ENCODE measurements around the gene AP1M2. TPM values are rescaled to one million over a fixed set of nuclear protein-coding genes. Genes with fewer than 3 reads are reported as not detected.
"Not testable (repeated sequence)": the region's sequence is repeated elsewhere in the genome, so short reads cannot be mapped to it uniquely, and the experiment has no call there.

Gene AP1M2
- total RNA-seq, 1 donor from 2014 or later, result 13.8 TPM

DNA sequence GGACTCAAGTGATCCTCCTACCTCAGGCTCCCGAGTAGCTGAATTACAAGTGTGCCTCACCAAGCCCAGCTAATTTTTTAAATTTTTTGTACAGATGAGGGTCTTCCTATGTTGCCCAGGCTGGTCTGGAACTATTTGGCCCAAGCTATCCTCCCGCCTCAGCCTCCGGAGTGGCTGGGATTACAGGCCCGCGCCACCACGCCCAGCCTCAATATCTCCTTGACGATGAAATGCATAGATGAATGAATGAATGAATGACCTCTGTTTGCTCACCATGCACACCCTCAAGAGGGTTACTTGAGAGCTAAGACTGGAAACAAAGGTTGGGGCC is 14.9 kb upstream of the AP1M2 start:
- no peak for DNase-seq

GRCh38 chr19:10600149-10600548 is 13.0 kb upstream of the AP1M2 start:
- no peak for DNase-seq

GRCh38 chr19:10593820-10594637 is 6.9 kb upstream of the AP1M2 start:
- peak; percentile 45 for DNase-seq

GRCh38 chr19:10593148-10593547 is 6.0 kb upstream of the AP1M2 start:
- DNase-seq, result no peak

- DNase-seq, result no peak
These were observed 683 bp upstream of the AP1M2 start for GRCh38 chr19:10587839-10588150.

- no peak for DNase-seq
These were observed 716 bp downstream of the AP1M2 start for GRCh38 chr19:10586396-10586795.

GRCh38 chr19:10583036-10583776 is 3.9 kb downstream of the AP1M2 start:
- no peak for DNase-seq

DNA sequence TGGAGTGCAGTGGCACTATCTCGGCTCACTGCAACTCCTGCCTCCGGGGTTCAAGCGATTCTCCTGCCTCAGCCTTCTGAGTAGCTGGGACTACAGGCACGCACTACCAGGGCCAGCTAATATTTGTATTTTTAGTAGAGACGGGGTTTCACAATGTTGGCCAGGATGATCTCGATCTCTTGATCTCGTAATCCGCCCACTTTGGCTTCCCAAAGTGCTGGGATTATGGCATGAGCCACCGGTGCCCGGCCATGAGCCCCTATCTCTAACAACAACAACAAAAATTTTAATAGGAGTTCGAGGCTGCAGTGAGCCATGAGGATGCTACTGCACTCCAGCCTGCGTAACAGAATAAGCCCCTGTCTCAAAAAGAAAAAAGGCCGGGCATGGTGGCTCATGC is 5.0 kb downstream of the AP1M2 start:
- no peak for DNase-seq

- DNase-seq, result peak; percentile 96
These were observed 6.0 kb downstream of the AP1M2 start for GRCh38 chr19:10580979-10581631.

GRCh38 chr19:10577951-10578350 is 9.2 kb downstream of the AP1M2 start:
- no peak for DNase-seq

DNA sequence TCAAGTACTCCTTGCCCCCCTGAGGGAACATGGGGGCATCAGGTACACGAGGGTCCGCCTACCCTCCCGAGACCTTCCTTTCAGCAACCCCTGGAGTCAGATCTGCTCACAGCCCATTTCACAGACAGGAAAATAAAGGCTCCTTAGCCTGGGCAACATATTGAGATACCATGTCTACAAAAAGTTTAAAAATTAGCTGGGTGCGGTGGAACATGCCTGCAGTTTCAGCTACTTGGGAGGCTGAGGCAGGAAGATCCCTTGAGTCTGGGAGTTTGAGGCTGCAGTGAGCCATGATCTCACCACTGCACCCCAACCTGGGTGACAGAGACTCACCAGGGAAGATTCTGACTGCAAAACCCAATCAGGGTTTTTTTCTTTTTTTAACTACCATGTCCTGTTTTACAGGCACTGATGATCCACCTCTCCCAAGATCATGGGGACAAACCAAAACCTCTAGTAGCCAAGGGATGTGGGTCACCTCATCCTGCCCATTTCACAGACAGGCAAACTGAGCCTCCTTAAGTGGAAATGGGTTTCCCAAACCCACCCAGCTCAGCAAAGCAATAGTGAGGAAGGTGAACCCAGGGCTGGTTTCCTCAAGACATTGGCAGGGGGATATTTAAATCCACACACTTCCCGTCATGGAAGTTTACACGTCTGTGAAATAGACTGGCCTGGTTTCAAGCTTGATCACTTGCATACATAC is 11.9 kb downstream of the AP1M2 start:
- DNase-seq, result no peak

DNA sequence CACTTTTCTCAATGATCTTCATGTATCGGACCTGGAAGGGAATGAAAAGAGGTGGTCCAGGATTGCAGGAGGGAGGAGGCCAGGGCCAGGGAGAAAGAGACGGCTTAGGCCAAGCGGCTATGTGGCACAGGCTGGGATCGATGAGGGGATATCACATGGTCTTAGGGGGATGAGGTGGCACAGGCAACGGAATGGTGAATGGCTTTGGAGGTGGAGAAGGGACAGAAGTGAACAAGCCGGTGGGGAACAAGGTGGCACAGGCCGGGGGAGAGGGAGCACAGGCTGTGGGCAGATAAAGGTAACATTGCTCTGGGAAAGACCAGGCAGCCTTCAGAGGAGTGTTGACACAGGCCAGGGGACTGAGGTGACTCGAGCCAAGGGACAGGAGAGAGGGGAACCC is 12.7 kb downstream of the AP1M2 start:
- DNase-seq, result no peak

GRCh38 chr19:10573793-10574192 is 13.3 kb downstream of the AP1M2 start:
- not testable (repeated sequence) for DNase-seq

DNA sequence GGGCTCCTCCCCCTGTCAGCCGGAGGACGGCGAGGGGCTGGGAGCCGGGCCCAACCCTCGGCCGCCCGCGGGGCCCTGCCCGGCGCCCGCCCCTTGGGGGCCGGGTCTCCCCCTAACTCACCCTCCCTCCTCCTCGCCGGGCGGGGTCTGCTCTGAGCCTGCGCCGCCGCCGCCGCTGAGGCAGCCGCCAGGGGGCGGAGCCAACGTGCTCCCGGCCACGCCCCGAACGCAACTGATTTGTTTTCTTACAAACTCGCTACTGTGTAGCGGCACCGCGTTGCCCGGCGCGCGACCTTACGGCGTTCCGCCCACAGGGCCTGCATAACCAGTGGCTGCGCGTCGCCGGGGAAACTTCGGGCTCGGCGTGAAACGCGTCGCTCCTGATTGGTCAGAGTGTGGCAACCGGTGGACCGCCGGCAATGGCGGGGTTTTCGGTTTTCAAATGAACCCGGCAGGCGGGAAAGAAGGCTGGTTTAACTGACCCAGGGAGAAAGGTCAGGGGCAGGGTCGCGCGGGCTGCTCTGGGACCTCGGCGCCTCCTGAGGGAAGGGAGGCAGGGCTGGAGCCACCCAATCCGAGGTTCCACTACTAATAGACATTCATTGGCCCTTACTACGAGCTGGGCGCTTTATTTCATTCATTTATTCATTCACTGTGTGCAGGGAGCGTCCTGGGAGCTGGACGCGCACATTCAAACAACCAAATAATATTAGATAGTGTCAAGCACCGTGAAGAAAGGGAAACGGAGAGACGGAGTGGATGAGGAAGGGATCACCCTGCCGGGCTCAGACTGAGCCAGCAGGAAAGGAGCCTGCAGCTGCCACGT is 18.1 kb downstream of the AP1M2 start, which contains the start of gene CDKN2D:
Gene CDKN2D (minus strand): TSS at position 154 of the 826 bp plus-strand sequence. CDS start 326 bp downstream, outside the sequence.
- DNase-seq, result peak; percentile 100

- no peak for DNase-seq
These were observed 18.9 kb downstream of the AP1M2 start for GRCh38 chr19:10568062-10568825.

GRCh38 chr19:10567656-10568055 is 19.5 kb downstream of the AP1M2 start:
- no peak for DNase-seq

DNA sequence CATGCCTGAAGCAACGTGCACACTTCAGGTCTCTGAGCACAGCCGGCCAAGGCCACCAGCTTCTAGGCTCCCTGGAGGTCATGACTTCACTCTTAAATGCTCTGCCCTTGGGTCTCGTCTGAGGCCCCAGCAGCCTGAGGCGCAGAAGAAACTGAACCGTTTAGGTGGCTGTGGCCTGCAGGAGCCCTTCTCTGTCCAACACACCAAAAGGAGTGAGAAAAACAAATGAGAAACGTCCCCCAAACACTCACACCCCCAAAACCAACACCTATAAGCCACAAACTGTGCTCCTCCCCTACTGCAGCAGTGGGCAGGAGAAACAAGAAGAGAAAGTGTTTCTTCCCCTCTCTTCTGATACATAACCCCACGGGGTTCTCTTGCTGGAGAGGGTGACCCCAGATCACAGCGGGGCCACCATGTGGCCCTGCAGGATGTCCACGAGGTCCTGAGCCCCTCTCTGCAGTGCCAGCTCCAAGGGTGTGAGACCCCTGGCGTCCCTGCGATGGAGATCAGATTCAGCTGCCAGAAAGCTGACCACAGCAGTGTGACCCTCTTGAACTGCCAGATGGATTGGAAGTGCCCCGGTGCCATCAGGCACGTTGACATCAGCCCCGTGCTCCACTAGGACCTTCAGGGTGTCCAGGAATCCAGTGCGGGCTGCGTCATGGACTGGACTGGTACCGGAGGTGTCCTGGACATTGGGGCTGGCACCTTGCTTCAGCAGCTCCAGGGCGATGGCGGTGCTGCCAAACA is 20.3 kb downstream of the AP1M2 start:
- no peak for DNase-seq

GRCh38 chr19:10566408-10566657 is 20.8 kb downstream of the AP1M2 start:
- DNase-seq, result no peak

DNA sequence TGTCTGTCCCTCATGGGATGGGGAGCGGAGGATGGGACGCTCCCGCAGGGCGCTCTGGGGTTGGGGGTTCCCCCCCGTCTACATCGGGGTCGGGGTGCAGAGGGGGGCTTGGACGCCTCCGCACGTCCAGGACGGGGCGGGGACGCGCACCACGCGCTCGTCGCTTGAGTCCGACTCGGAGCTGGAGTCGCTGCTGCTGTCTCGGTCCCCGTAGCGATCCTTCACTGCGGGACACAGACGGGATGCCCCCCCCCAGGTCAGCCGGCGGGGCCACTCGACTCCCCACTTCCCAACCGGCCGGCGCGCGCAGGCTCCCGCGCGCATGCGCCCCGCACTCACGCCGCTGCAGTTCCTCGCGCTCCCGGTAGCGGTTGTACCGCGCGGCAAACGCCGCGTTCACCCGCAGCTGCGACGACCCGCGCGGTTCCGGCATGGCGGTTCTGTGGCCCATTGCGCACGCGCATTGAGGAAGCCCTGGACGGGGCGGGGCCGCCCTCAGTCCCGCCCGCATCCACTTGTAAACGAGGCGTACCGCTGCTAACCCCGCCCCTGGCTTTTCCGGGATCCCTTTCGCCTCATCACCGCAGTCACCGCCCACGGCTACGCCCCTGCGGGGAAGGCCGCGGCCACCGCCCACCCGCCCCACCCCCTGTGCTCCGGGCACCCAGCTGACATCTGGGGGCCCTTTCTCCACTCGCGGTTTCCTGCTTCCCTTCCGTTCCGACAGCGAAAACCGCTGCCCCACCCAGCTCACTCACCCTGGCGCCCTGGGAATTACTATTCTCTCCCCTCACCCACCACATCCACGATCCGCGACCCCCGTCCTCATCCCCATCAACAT is 21.3 kb downstream of the AP1M2 start, which contains the start of gene KRI1:
Gene KRI1 (minus strand): TSS at position 444 of the 841 bp plus-strand sequence. CDS start 11 bp downstream, at position 433.
- peak; percentile 99 for DNase-seq
